H1 (cell line): ENCODE data around the gene CD164L2. TPM values are rescaled to one million over a fixed set of nuclear protein-coding genes. Genes with fewer than 3 reads are reported as not detected.

ENCODE experiments used
- EP300 ChIP-seq, 2 experiments: IDR thresholded peaks; 1 replicate in 1 of 2; 2 replicates in 1 of 2; pipeline ENCODE4 v1.6.1; 2011 to 2012; ENCODE audit warnings: low read depth in 2 of 2, low read length in 2 of 2, mild to moderate bottlenecking in 2 of 2, borderline replicate concordance in 1 of 2, inconsistent platforms in 1 of 2, moderate library complexity in 1 of 2
- polyA plus RNA-seq, 7 experiments: library from polyadenylated mRNA; depleted of rRNA in 3 of 7; stranded (reverse) in 5 of 7; unstranded in 2 of 7; fragments of >200 nt in 5 of 7; fragments of 200-250 nt in 2 of 7; gene quantifications; 1 replicate in 5 of 7; 2 replicates in 1 of 7; 4 replicates in 1 of 7; pipeline versions ENCODE4 v1.2.1 to v1.2.3, GENCODE V29; 2011 to 2013; ENCODE audit warnings: missing spikeins in 2 of 7, mixed read lengths in 2 of 7
- total RNA-seq: library from RNA; stranded (reverse); fragmentation: NEBNext Ultra II Directional; extraction: Animal tissue kit (Norgen Biotek cat#: 25700); gene quantifications from 2 replicates; pipeline ENCODE4 v1.2.1, GENCODE V29; 2021

The CD164L2 gene
- total and polyA plus RNA-seq, 2 of the 8 experiments (the other 6 are each of a cell fraction or from before 2014, with no cell fraction given) = 3.3 TPM

GRCh38 chr1:27402349-27402754 lies 19.2 kb upstream of the CD164L2 start (continued):
- TF ChIP-seq EP300 (IDR thresholded peaks at IDR 0.05; ENCODE audit: borderline replicate concordance in 1 of 2, low read depth in 2 of 2, low read length in 2 of 2) = no peak
